B cell (primary cell): ENCODE measurements around the gene GALNT18. TPM values are rescaled to one million over a fixed set of nuclear protein-coding genes. Genes with fewer than 3 reads are reported as not detected.
"Not testable (repeated sequence)": the region's sequence is repeated elsewhere in the genome, so short reads cannot be mapped to it uniquely, and the experiment has no call there.

Experiments used
- ATAC-seq: fragments of 200-7000 bp; cut with Tn5 transposase; one replicate; pipeline ENCODE4 v1.10.0; 2021; ENCODE audit warnings: low read depth, mild to moderate bottlenecking, moderate number of reproducible peaks, moderate library complexity
- CTCF ChIA-PET: fragments of 350-600 bp; sonication (Branson Sonifier 250); formaldehyde crosslinking; loops from one replicate; lab custom pipeline; 2021; ENCODE audit warnings: antibody characterized with exemption, inconsistent platforms; lab: Charles Lee
- POLR2A ChIA-PET: fragments of 350-600 bp; sonication (Branson Sonifier 250); formaldehyde crosslinking; loops from one replicate; lab custom pipeline; 2021; ENCODE audit warnings: antibody characterized with exemption; lab: Charles Lee
- DNase-seq: peaks from one replicate; pipeline ENCODE4 v3.0.0; 2013
- H2AFZ ChIP-seq: 2 replicates; pipeline ENCODE4 v1.6.1; 2012; ENCODE audit warnings: mild to moderate bottlenecking, low read depth, low read length; ENCODE audit not compliant: insufficient read depth, poor library complexity, severe bottlenecking
- H3K27ac ChIP-seq, 2 donors: 1 replicate in 1 of 2; 2 replicates in 1 of 2; pipeline ENCODE4 v1.5.1; 2012 to 2013; ENCODE audit warnings: low read length in 2 of 2, mild to moderate bottlenecking in 2 of 2, moderate library complexity in 1 of 2
- H3K27me3 ChIP-seq, 4 experiments: fragments of 200-600 bp in 1 of 4; sonication (generic) in 1 of 4; replicated peaks in 1 of 4; 1 replicate in 2 of 4; 2 replicates in 2 of 4; pipeline versions ENCODE4 v1.6.1 to v1.7.0; 2013 to 2016; ENCODE audit warnings: low read length in 3 of 4, mild to moderate bottlenecking in 2 of 4, mixed read lengths in 1 of 4, moderate library complexity in 1 of 4; ENCODE audit not compliant: insufficient read depth in 4 of 4, control insufficient read depth in 3 of 4; ENCODE audit errors: control extremely low read depth in 1 of 4
- H3K36me3 ChIP-seq, 2 experiments: replicated peaks in 1 of 2; 1 replicate in 1 of 2; 2 replicates in 1 of 2; pipeline versions ENCODE4 v1.6.1 to v1.7.1; 2013; ENCODE audit warnings: low read length in 1 of 2; ENCODE audit not compliant: insufficient read depth in 2 of 2, control insufficient read depth in 1 of 2; ENCODE audit errors: control extremely low read depth in 1 of 2, extremely low read depth in 1 of 2
- H3K4me1 ChIP-seq, 2 donors: fragments of 200-600 bp in 1 of 2; sonication (generic) in 1 of 2; 1 replicate in 1 of 2; 2 replicates in 1 of 2; pipeline versions ENCODE4 v1.5.1 to v1.6.1; 2013 to 2017; ENCODE audit warnings: low read length in 2 of 2; ENCODE audit not compliant: control insufficient read depth in 2 of 2, insufficient read depth in 2 of 2
- H3K4me2 ChIP-seq: replicated peaks from 2 replicates; pipeline ENCODE3; 2012; ENCODE audit warnings: mild to moderate bottlenecking, low read depth, low read length; ENCODE audit not compliant: poor library complexity, severe bottlenecking
- H3K4me3 ChIP-seq, 5 experiments: fragments of 200-600 bp in 1 of 5; sonication (generic) in 1 of 5; 1 replicate in 3 of 5; 2 replicates in 2 of 5; pipeline versions ENCODE4 v1.5.1 to v1.7.0; 2011 to 2016; ENCODE audit warnings: low read length in 4 of 5, mild to moderate bottlenecking in 4 of 5, low read depth in 2 of 5, control low read depth in 1 of 5, moderate library complexity in 1 of 5; ENCODE audit not compliant: insufficient read depth in 1 of 5; ENCODE audit errors: control extremely low read depth in 1 of 5, extremely low read depth in 1 of 5
- H3K79me2 ChIP-seq: fragments of 200-600 bp; sonication (generic); one replicate; pipeline ENCODE4 v1.6.0; 2016; ENCODE audit warnings: low read length; ENCODE audit not compliant: control insufficient read depth, insufficient read depth
- H3K9ac ChIP-seq: fragments of 200-600 bp; sonication (generic); 2 replicates; pipeline ENCODE4 v1.6.1; 2017; ENCODE audit warnings: mild to moderate bottlenecking, low read length, moderate library complexity
- H3K9me3 ChIP-seq, 3 donors: one replicate each; pipeline versions ENCODE4 v1.6.1 to v1.7.1; 2013; ENCODE audit warnings: low read length in 2 of 3; ENCODE audit not compliant: control insufficient read depth in 2 of 3, insufficient read depth in 1 of 3; ENCODE audit errors: control extremely low read depth in 1 of 3
- H4K20me1 ChIP-seq: 2 replicates; pipeline ENCODE4 v1.6.0; 2012; ENCODE audit warnings: mild to moderate bottlenecking, low read length; ENCODE audit not compliant: insufficient read depth, control insufficient read depth, poor library complexity, severe bottlenecking
- H3K27ac Mint-ChIP-seq: one replicate; pipeline ENCODE4 v1.8.0; 2021; ENCODE audit warnings: mixed read lengths
- H3K27me3 Mint-ChIP-seq: one replicate; pipeline ENCODE4 v1.8.0; 2021; ENCODE audit warnings: mixed read lengths
- H3K4me1 Mint-ChIP-seq: one replicate; pipeline ENCODE4 v1.8.0; 2021; ENCODE audit warnings: mixed read lengths
- H3K4me3 Mint-ChIP-seq: one replicate; pipeline ENCODE4 v1.8.0; 2021; ENCODE audit warnings: mixed read lengths
- H3K9me3 Mint-ChIP-seq: one replicate; pipeline ENCODE4 v1.8.0; 2022; ENCODE audit warnings: mixed read lengths; ENCODE audit not compliant: insufficient read depth
- CTCF ChIP-seq: fragments of 200-600 bp; IDR thresholded peaks from one replicate; pipeline ENCODE4 v1.8.0; 2022; ENCODE audit warnings: antibody characterized with exemption, mild to moderate bottlenecking
- EZH2 ChIP-seq: IDR thresholded peaks from 2 replicates; pipeline ENCODE4 v1.6.1; 2012; ENCODE audit warnings: borderline replicate concordance, low read depth, mild to moderate bottlenecking, moderate library complexity, low read length; ENCODE audit not compliant: insufficient read depth, poor library complexity, severe bottlenecking
- WGBS: methylation state at CpG from one replicate; pipeline ENCODE4 v1.1.5; 2013; ENCODE audit warnings: missing lambda C conversion rate; ENCODE audit not compliant: insufficient coverage; 5-methylcytosine and 5-hydroxymethylcytosine counted together
- intact Hi-C: fragments of 100-400 bp; cut with micrococcal nuclease; formaldehyde crosslinking; loops from one replicate; pipeline ENCODE4 v1.10.0; 2022
- polyA plus RNA-seq: library from polyadenylated mRNA; depleted of rRNA; stranded (reverse); fragments of >200 nt; gene quantifications from 2 replicates; pipeline ENCODE4 v1.2.3, GENCODE V29; 2012
- total RNA-seq, 2 donors: library from RNA; stranded (reverse); fragments of 120-200 nt in 1 of 2; gene quantifications; 1 replicate in 1 of 2; 2 replicates in 1 of 2; pipeline versions ENCODE4 v1.2.3 to v1.2.4, GENCODE V29; 2013 to 2022

The GALNT18 gene
- total and polyA plus RNA-seq, 2 donors (not counting 1 experiment from before 2014, with no cell fraction given): not detected

GRCh38 chr11:11449327-11449726 lies 172.5 kb downstream of the GALNT18 start:
- Histone ChIP-seq H3K9me3 (no peaks in the 10 kb centered on the region), H3K27me3 (no peaks in the 10 kb centered on the region), H3K4me3 (no peak overlapping the region), H4K20me1 (no peaks in the 10 kb centered on the region), H3K36me3 (no peaks in the 10 kb centered on the region), H3K79me2 (no peaks in the 10 kb centered on the region), H2AFZ (no peak overlapping the region), H3K27ac (no peak overlapping the region), H3K9ac (no peak overlapping the region), H3K4me2 (no peak overlapping the region), H3K4me1 (no peaks in the 10 kb centered on the region)
- no peaks in the 10 kb centered on the region for H3K9me3 Mint-ChIP-seq
- intact Hi-C loops: no loop called here
- TF ChIP-seq EZH2: no peak
- TF ChIP-seq CTCF: no peak
- H3K27ac Mint-ChIP-seq: no peak overlapping the region
- ATAC-seq (no peak), DNase-seq (no peak)
- H3K4me3 Mint-ChIP-seq: no peak overlapping the region
- CTCF ChIA-PET: interaction anchor here (0.5 kb wide), 1 partner anchor 497 kb away, joined by 4 read pairs; no protein-coding TSS in a partner anchor
- no peaks in the 10 kb centered on the region for H3K27me3 Mint-ChIP-seq
- no peaks in the 10 kb centered on the region for H3K4me1 Mint-ChIP-seq
- POLR2A ChIA-PET: no interaction called here
- 81% methylated on average over 2 of the region's 3 CpGs for WGBS

GRCh38 chr11:11448626-11449025 lies 173.2 kb downstream of the GALNT18 start:
- CTCF ChIA-PET: no interaction called here
- H3K9me3 ChIP-seq: no peaks in the 10 kb centered on the region
- 91% methylated on average over 8 of the region's 12 CpGs for WGBS
- intact Hi-C loops: no loop called here
- H3K36me3 ChIP-seq: no peaks in the 10 kb centered on the region
- H3K9ac ChIP-seq: no peak overlapping the region
- H3K4me3 ChIP-seq: no peak overlapping the region
- H3K27me3 ChIP-seq: no peaks in the 10 kb centered on the region
- no peaks in the 10 kb centered on the region for H3K9me3 Mint-ChIP-seq
- no peaks in the 10 kb centered on the region for H3K79me2 ChIP-seq
- H3K27ac ChIP-seq: no peak overlapping the region
- no peaks in the 10 kb centered on the region for H4K20me1 ChIP-seq
- TF ChIP-seq EZH2 (no peak), CTCF (no peak)
- DNase-seq: no peak
- H3K4me1 ChIP-seq: no peaks in the 10 kb centered on the region
- no peak for ATAC-seq
- H3K4me1 Mint-ChIP-seq: no peaks in the 10 kb centered on the region
- H3K27me3 Mint-ChIP-seq: no peaks in the 10 kb centered on the region
- H3K4me3 Mint-ChIP-seq: no peak overlapping the region
- H2AFZ ChIP-seq: no peak overlapping the region
- no peak overlapping the region for H3K4me2 ChIP-seq
- POLR2A ChIA-PET: no interaction called here
- no peak overlapping the region for H3K27ac Mint-ChIP-seq

- H2AFZ ChIP-seq, POLR2A ChIA-PET, H3K36me3 ChIP-seq, H3K79me2 ChIP-seq, DNase-seq, H3K9me3 Mint-ChIP-seq, H3K4me3 Mint-ChIP-seq, H3K4me2 ChIP-seq, H4K20me1 ChIP-seq, H3K4me1 ChIP-seq, H3K27me3 Mint-ChIP-seq, intact Hi-C loops, H3K9me3 ChIP-seq, ATAC-seq, H3K9ac ChIP-seq, H3K4me3 ChIP-seq, H3K27me3 ChIP-seq, H3K27ac Mint-ChIP-seq, H3K27ac ChIP-seq, H3K4me1 Mint-ChIP-seq, CTCF ChIA-PET: not testable (repeated sequence)
- 100% methylated on average over 2 of the region's 3 CpGs for WGBS
These were observed 174.2 kb downstream of the GALNT18 start for GRCh38 chr11:11447601-11448000.
